Measurements from ENCODE around the gene HIF3A. TPM values are rescaled to one million over a fixed set of nuclear protein-coding genes. Genes with fewer than 3 reads are reported as not detected.
A peak's percentile ranks its signal among the peaks of the same experiment; 100 is the strongest.
"Not testable (repeated sequence)": the region's sequence is repeated elsewhere in the genome, so short reads cannot be mapped to it uniquely, and the experiment has no call there.

Gene HIF3A
- total RNA-seq, 4 donors from 2014 or later = 3.8 to 52.8 (median 6.2) TPM

GRCh38 chr19:46311444-46311843, 14.6 kb downstream of the HIF3A start:
- TF ChIP-seq POLR2A (IDR thresholded peaks at IDR 0.05) = no peak
- TF ChIP-seq, protein P1, sequence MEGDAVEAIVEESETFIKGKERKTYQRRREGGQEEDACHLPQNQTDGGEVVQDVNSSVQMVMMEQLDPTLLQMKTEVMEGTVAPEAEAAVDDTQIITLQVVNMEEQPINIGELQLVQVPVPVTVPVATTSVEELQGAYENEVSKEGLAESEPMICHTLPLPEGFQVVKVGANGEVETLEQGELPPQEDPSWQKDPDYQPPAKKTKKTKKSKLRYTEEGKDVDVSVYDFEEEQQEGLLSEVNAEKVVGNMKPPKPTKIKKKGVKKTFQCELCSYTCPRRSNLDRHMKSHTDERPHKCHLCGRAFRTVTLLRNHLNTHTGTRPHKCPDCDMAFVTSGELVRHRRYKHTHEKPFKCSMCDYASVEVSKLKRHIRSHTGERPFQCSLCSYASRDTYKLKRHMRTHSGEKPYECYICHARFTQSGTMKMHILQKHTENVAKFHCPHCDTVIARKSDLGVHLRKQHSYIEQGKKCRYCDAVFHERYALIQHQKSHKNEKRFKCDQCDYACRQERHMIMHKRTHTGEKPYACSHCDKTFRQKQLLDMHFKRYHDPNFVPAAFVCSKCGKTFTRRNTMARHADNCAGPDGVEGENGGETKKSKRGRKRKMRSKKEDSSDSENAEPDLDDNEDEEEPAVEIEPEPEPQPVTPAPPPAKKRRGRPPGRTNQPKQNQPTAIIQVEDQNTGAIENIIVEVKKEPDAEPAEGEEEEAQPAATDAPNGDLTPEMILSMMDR (IDR thresholded peaks at IDR 0.05) = no peak
- Histone ChIP-seq H3K27me3 (no peaks in the 10 kb centered on the region), H3K4me3 (no peak overlapping the region), H3K27ac (no peak overlapping the region), H3K9me3 (no peaks in the 10 kb centered on the region), H3K36me3 (peaks cover 5 to 60% (median 6%) of the 10 kb centered on the region in 3 donors), H3K4me1 (peaks cover 0 to 6% (median 0%) of the 10 kb centered on the region in 3 donors)
- intact Hi-C loops (cut with DNase I) = no loop called here
- WGBS, 2 donors = 94 to 95% methylated on average over 5 of the region's 5 CpGs
- DNase-seq = no peak

GRCh38 chr19:46313540-46314469, 17.0 kb downstream of the HIF3A start:
- WGBS, 2 donors = 59 to 62% methylated on average over 11 to 14 of the region's 14 CpGs

GRCh38 chr19:46317339-46317738, 20.5 kb downstream of the HIF3A start:
- Histone ChIP-seq H3K4me3 (no peak overlapping the region), H3K27me3 (no peaks in the 10 kb centered on the region), H3K9me3 (no peaks in the 10 kb centered on the region), H3K27ac (peak overlapping the region in 1 of 4 donors; percentile 38), H3K4me1 (peaks cover 0 to 6% (median 0%) of the 10 kb centered on the region in 3 donors), H3K36me3 (peaks cover 0 to 47% (median 0%) of the 10 kb centered on the region in 3 donors)
- DNase-seq = no peak
- intact Hi-C loops (cut with DNase I) = no loop called here
- TF ChIP-seq, protein P1 (IDR thresholded peaks at IDR 0.05) = no peak
- TF ChIP-seq POLR2A (IDR thresholded peaks at IDR 0.05) = no peak
- 66 to 73% methylated on average over 2 of the region's 2 CpGs for WGBS, 2 donors

More at GRCh38 chr19:46313540-46314469, 17.0 kb downstream of the HIF3A start:
- H3K27me3 ChIP-seq; H3K4me3 ChIP-seq; H3K4me1 ChIP-seq; DNase-seq; intact Hi-C loops (cut with DNase I); H3K9me3 ChIP-seq: not testable (repeated sequence)
- Histone ChIP-seq H3K27ac (peak overlapping the region in 1 of 4 donors; percentile 46), H3K36me3 (peaks cover 0 to 54% (median under 1%) of the 10 kb centered on the region in 3 donors)

DNA sequence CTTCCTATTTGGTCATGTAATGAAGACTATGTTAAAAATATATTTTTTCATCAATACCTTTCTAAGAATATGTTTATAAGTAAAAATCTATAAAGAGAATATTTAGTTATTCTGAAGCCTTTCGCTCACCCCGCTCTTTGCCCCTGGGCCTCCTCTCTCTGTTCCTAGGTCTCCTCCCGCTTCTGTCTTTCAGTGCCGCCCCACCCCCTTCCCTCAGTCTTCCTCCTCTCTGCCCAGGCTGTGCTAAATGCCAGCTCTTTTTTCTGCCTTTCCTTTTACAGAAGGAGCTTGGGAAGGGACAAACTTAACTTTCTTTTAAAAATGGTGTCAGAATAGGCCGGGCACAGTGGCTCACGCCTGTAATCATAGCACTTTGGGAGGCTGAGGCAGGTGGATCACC, 22.8 kb downstream of the HIF3A start:
- intact Hi-C loops (cut with DNase I) = no loop called here
- Histone ChIP-seq H3K4me1 (no peaks in the 10 kb centered on the region), H3K27me3 (no peaks in the 10 kb centered on the region), H3K9me3 (no peaks in the 10 kb centered on the region), H3K36me3 (peaks cover 0 to 69% (median 0%) of the 10 kb centered on the region in 3 donors), H3K27ac (peak overlapping the region in 1 of 4 donors; percentile 7), H3K4me3 (no peak overlapping the region)
- WGBS, 2 donors = 72 to 73% methylated on average over 6 of the region's 6 CpGs
- no peak for DNase-seq
- TF ChIP-seq, protein P1 (IDR thresholded peaks at IDR 0.05) = no peak
- no peak for TF ChIP-seq POLR2A (IDR thresholded peaks at IDR 0.05)

DNA sequence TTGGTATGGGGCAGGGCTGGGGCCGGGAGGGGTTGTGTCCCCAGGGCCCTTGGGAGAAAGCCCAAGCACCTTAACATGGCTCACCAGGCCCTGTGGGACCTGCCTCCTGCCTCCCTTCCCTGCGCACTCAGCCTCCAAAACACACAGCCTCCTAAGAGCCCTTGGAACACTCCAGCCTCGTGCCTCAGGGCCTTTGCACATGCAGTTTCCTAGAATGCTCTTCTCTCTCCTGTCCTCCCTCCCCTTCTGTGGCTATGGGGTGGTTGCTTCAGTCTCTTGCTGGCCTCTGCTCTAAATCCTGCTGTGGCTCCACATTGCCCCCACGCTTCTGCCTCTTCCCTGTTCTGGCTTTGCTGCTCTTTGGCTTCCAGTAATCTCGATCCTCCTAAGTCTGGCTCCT, 23.7 kb downstream of the HIF3A start:
- 86 to 87% methylated on average over 4 to 5 of the region's 5 CpGs for WGBS, 2 donors
- H3K27me3 ChIP-seq = no peaks in the 10 kb centered on the region
- H3K4me1 ChIP-seq = no peaks in the 10 kb centered on the region
- no peak for TF ChIP-seq POLR2A (IDR thresholded peaks at IDR 0.05)
- TF ChIP-seq, protein P1 (IDR thresholded peaks at IDR 0.05) = no peak
- no peak overlapping the region for H3K4me3 ChIP-seq
- intact Hi-C loops (cut with DNase I) = no loop called here
- DNase-seq = no peak
- H3K36me3 ChIP-seq = peaks cover 0 to 78% (median 0%) of the 10 kb centered on the region in 3 donors
- H3K9me3 ChIP-seq = no peaks in the 10 kb centered on the region
- H3K27ac ChIP-seq = no peak overlapping the region

Measured in esophagus squamous epithelium (tissue), 5 donors.